SK-N-SH treated with all-trans-retinoic acid at 6 μM for 48 hours (cell line): ENCODE data around the gene SLC8A2.
"Not testable (repeated sequence)": the region's sequence is repeated elsewhere in the genome, so short reads cannot be mapped to it uniquely, and the experiment has no call there.

Experiments
- BACH2 ChIP-seq: fragments of 250-450 bp; sonication (Bioruptor Pico); IDR thresholded peaks from 2 replicates; pipeline ENCODE4 v1.9.0; 2021; ENCODE audit warnings: mild to moderate bottlenecking, borderline replicate concordance
- RARB ChIP-seq: fragments of 250-450 bp; sonication (Bioruptor Pico); IDR thresholded peaks from 2 replicates; pipeline ENCODE4 v1.8.0; 2021; ENCODE audit warnings: mild to moderate bottlenecking, moderate library complexity

GRCh38 chr19:47386582-47386981 lies 85.1 kb downstream of the SLC8A2 start:
- TF ChIP-seq RARB, BACH2 (CRISPR knock-in tag): not testable (repeated sequence)
